Amniotic stem cell (primary cell): Measurements from ENCODE around the gene FGD6.
"Not testable (repeated sequence)": the region's sequence is repeated elsewhere in the genome, so short reads cannot be mapped to it uniquely, and the experiment has no call there.

ENCODE experiments used
- DNase-seq: peaks from one replicate; lab custom pipeline; 2025; lab: John Stamatoyannopoulos, UW

FGD6 gene

GRCh38 chr12:95205016-95205624, 12.1 kb downstream of the FGD6 start:
- no peak for DNase-seq

GRCh38 chr12:95204141-95204866, 13.0 kb downstream of the FGD6 start:
- peak; percentile 38 for DNase-seq

- DNase-seq: no peak
Observed at GRCh38 chr12:95203487-95204030, 13.7 kb downstream of the FGD6 start.

- no peak for DNase-seq
Observed at GRCh38 chr12:95202691-95203486, 14.4 kb downstream of the FGD6 start.

GRCh38 chr12:95201056-95201670, 16.1 kb downstream of the FGD6 start:
- no peak for DNase-seq

- DNase-seq: no peak
Observed at GRCh38 chr12:95200128-95200894, 17.0 kb downstream of the FGD6 start.

GRCh38 chr12:95198914-95199313, 18.4 kb downstream of the FGD6 start:
- DNase-seq: no peak

GRCh38 chr12:95197636-95198035, 19.6 kb downstream of the FGD6 start:
- no peak for DNase-seq

GRCh38 chr12:95196875-95197569, 20.2 kb downstream of the FGD6 start:
- not testable (repeated sequence) for DNase-seq

- DNase-seq: no peak
Observed at GRCh38 chr12:95195122-95195521, 22.1 kb downstream of the FGD6 start.

- no peak for DNase-seq
Observed at GRCh38 chr12:95193139-95193538, 24.1 kb downstream of the FGD6 start.

- DNase-seq: no peak
Observed at GRCh38 chr12:95192271-95192670, 25.0 kb downstream of the FGD6 start.

- no peak for DNase-seq
Observed at GRCh38 chr12:95191060-95191696, 26.1 kb downstream of the FGD6 start.

- no peak for DNase-seq
Observed at GRCh38 chr12:95187865-95188415, 29.3 kb downstream of the FGD6 start.

- no peak for DNase-seq
Observed at GRCh38 chr12:95185854-95186253, 31.4 kb downstream of the FGD6 start.

GRCh38 chr12:95185072-95185471, 32.2 kb downstream of the FGD6 start:
- no peak for DNase-seq

- no peak for DNase-seq
Observed at GRCh38 chr12:95184121-95184520, 33.1 kb downstream of the FGD6 start.

- peak; percentile 69 for DNase-seq
Observed at GRCh38 chr12:95182868-95183415, 34.3 kb downstream of the FGD6 start.

- no peak for DNase-seq
Observed at GRCh38 chr12:95181103-95181502, 36.2 kb downstream of the FGD6 start.

GRCh38 chr12:95179011-95179410, 38.3 kb downstream of the FGD6 start:
- DNase-seq: no peak
